GM04504 (cell line): Measurements from ENCODE around the gene SSBP3.

Experiments
- DNase-seq: peaks from one replicate; pipeline ENCODE4 v3.0.0-alpha.2; 2012; ENCODE audit warnings: low read depth

SSBP3 gene

GRCh38 chr1:54302951-54303843 is 103.0 kb downstream of the SSBP3 start:
- no peak for DNase-seq

GRCh38 chr1:54302549-54302948 is 103.6 kb downstream of the SSBP3 start:
- no peak for DNase-seq

GRCh38 chr1:54301497-54301896 is 104.7 kb downstream of the SSBP3 start:
- no peak for DNase-seq

- DNase-seq = no peak
These were observed 105.8 kb downstream of the SSBP3 start for GRCh38 chr1:54300401-54300800.

- no peak for DNase-seq
These were observed 107.2 kb downstream of the SSBP3 start for GRCh38 chr1:54299037-54299436.

GRCh38 chr1:54298284-54299033 is 107.7 kb downstream of the SSBP3 start:
- no peak for DNase-seq

GRCh38 chr1:54297596-54298283 is 108.5 kb downstream of the SSBP3 start:
- no peak for DNase-seq

- no peak for DNase-seq
These were observed 109.5 kb downstream of the SSBP3 start for GRCh38 chr1:54296666-54297065.

GRCh38 chr1:54294887-54295286 is 111.3 kb downstream of the SSBP3 start:
- no peak for DNase-seq

- DNase-seq = no peak
These were observed 113.9 kb downstream of the SSBP3 start for GRCh38 chr1:54292002-54292911.

GRCh38 chr1:54291276-54292001 is 114.8 kb downstream of the SSBP3 start:
- no peak for DNase-seq

GRCh38 chr1:54290506-54291184 is 115.5 kb downstream of the SSBP3 start:
- DNase-seq = no peak

GRCh38 chr1:54289712-54290233 is 116.4 kb downstream of the SSBP3 start:
- DNase-seq = no peak

- peak; percentile 33 for DNase-seq
These were observed 118.4 kb downstream of the SSBP3 start for GRCh38 chr1:54287801-54288211.

- peak; percentile 76 for DNase-seq
These were observed 119.0 kb downstream of the SSBP3 start for GRCh38 chr1:54287176-54287650.

- DNase-seq = no peak
These were observed 120.3 kb downstream of the SSBP3 start for GRCh38 chr1:54285815-54286345.

GRCh38 chr1:54284781-54285529 is 121.2 kb downstream of the SSBP3 start:
- no peak for DNase-seq

GRCh38 chr1:54283635-54284385 is 122.4 kb downstream of the SSBP3 start:
- no peak for DNase-seq
